Panc1 (cell line): ENCODE results near the gene SLC4A2. TPM values are rescaled to one million over a fixed set of nuclear protein-coding genes. Genes with fewer than 3 reads are reported as not detected.

Source experiments
- ATAC-seq: fragments of 200-7000 bp; cut with Tn5 transposase; 2 replicates; pipeline ENCODE4 v1.9.1; 2020; ENCODE audit warnings: mild to moderate bottlenecking, moderate library complexity
- BruUV-seq: library from RNA; stranded (reverse); fragments of 400-500 nt; replicated peaks from 2 replicates; lab custom pipeline; 2021; lab: Mats Ljungman, UMichigan
- CTCF ChIA-PET: fragments of 300-600 bp; sonication (Branson Sonifier 250); formaldehyde crosslinking; loops from one replicate; lab custom pipeline; 2022; ENCODE audit warnings: antibody characterized with exemption; lab: Charles Lee
- POLR2A ChIA-PET: fragments of 300-600 bp; sonication (Branson Sonifier 250); formaldehyde crosslinking; loops from one replicate; lab custom pipeline; 2022; ENCODE audit warnings: antibody characterized with exemption; lab: Charles Lee
- DNase-seq: peaks from one replicate; pipeline ENCODE4 v3.0.0-alpha.2; 2010; ENCODE audit warnings: low read depth, low spot score
- H3K27ac ChIP-seq: 2 replicates; pipeline ENCODE4 v1.5.1; 2011; ENCODE audit warnings: mild to moderate bottlenecking, low read length, inconsistent platforms
- H3K27me3 ChIP-seq: fragments of 200-500 bp; sonication (Bioruptor generic); 2 replicates; pipeline ENCODE4 v1.6.0; 2014; ENCODE audit warnings: low read length, inconsistent platforms; ENCODE audit not compliant: control insufficient read depth, insufficient read depth
- H3K36me3 ChIP-seq: fragments of 200-500 bp; sonication (Bioruptor generic); 2 replicates; pipeline ENCODE4 v1.5.1; 2014; ENCODE audit warnings: inconsistent platforms, mild to moderate bottlenecking, low read length, moderate library complexity; ENCODE audit not compliant: control insufficient read depth, insufficient read depth
- H3K4me1 ChIP-seq: 2 replicates; pipeline ENCODE4 v1.5.1; 2011; ENCODE audit warnings: inconsistent platforms, mild to moderate bottlenecking, low read length, moderate library complexity; ENCODE audit not compliant: control insufficient read depth, insufficient read depth
- H3K4me3 ChIP-seq, 2 experiments: 2 replicates each; pipeline ENCODE4 v1.5.1; 2011 to 2012; ENCODE audit warnings: low read depth in 2 of 2, low read length in 2 of 2, mild to moderate bottlenecking in 2 of 2, inconsistent platforms in 1 of 2, moderate library complexity in 1 of 2
- H3K9me3 ChIP-seq: fragments of 200-500 bp; sonication (Bioruptor generic); 2 replicates; pipeline ENCODE4 v1.5.1; 2014; ENCODE audit warnings: low read depth, mild to moderate bottlenecking, inconsistent platforms, low read length, moderate library complexity; ENCODE audit not compliant: control insufficient read depth, insufficient read depth
- CTCF ChIP-seq: fragments of 450-650 bp; IDR thresholded peaks from 2 replicates; pipeline ENCODE4 v1.5.1; 2017; ENCODE audit warnings: mild to moderate bottlenecking
- POLR2AphosphoS5 ChIP-seq: IDR thresholded peaks from 2 replicates; pipeline ENCODE4 v1.6.1; 2012; ENCODE audit warnings: mild to moderate bottlenecking, low read depth, low read length, moderate library complexity
- SIN3A ChIP-seq: IDR thresholded peaks from 2 replicates; pipeline ENCODE4 v1.6.1; 2012; ENCODE audit warnings: low read depth, mild to moderate bottlenecking, low read length, moderate library complexity, borderline replicate concordance; ENCODE audit not compliant: insufficient read depth
- TCF7L2 ChIP-seq: IDR thresholded peaks from 2 replicates; pipeline ENCODE4 v1.6.1; 2011; ENCODE audit warnings: mild to moderate bottlenecking, low read depth, low read length, inconsistent platforms
- in situ Hi-C: cut with HindIII; loops from 2 replicates; pipeline ENCODE4 v1.10.0; 2016; ENCODE audit warnings: low sequenced_read_pairs, low pct_unique_long_range_greater_than_20kb
- intact Hi-C: fragments of 100-400 bp; cut with micrococcal nuclease; formaldehyde crosslinking; loops from one replicate; pipeline ENCODE4 v1.10.0; 2022; ENCODE audit not compliant: unreplicated experiment
- total RNA-seq: library from RNA; stranded (reverse); gene quantifications from one replicate; pipeline ENCODE4 v1.2.1, GENCODE V29; 2021; ENCODE audit not compliant: unreplicated experiment
- TF ChIP-seq, protein P1 (sequence below), 2 experiments: IDR thresholded peaks; 2 replicates each; pipeline ENCODE4 v1.6.1; 2011 to 2012; ENCODE audit warnings: low read depth in 2 of 2, control low read depth in 1 of 2, low read length in 1 of 2, mild to moderate bottlenecking in 1 of 2, moderate library complexity in 1 of 2; ENCODE audit not compliant: insufficient read depth in 1 of 2

SLC4A2 gene
- total RNA-seq, 1 experiment from 2014 or later: 580 TPM

GRCh38 chr7:151051108-151051507 is 8.3 kb upstream of the SLC4A2 start:
- in situ Hi-C loops: no loop called here

GRCh38 chr7:151053096-151053495 is 6.3 kb upstream of the SLC4A2 start:
- no peak for DNase-seq
- TF ChIP-seq, protein P1, sequence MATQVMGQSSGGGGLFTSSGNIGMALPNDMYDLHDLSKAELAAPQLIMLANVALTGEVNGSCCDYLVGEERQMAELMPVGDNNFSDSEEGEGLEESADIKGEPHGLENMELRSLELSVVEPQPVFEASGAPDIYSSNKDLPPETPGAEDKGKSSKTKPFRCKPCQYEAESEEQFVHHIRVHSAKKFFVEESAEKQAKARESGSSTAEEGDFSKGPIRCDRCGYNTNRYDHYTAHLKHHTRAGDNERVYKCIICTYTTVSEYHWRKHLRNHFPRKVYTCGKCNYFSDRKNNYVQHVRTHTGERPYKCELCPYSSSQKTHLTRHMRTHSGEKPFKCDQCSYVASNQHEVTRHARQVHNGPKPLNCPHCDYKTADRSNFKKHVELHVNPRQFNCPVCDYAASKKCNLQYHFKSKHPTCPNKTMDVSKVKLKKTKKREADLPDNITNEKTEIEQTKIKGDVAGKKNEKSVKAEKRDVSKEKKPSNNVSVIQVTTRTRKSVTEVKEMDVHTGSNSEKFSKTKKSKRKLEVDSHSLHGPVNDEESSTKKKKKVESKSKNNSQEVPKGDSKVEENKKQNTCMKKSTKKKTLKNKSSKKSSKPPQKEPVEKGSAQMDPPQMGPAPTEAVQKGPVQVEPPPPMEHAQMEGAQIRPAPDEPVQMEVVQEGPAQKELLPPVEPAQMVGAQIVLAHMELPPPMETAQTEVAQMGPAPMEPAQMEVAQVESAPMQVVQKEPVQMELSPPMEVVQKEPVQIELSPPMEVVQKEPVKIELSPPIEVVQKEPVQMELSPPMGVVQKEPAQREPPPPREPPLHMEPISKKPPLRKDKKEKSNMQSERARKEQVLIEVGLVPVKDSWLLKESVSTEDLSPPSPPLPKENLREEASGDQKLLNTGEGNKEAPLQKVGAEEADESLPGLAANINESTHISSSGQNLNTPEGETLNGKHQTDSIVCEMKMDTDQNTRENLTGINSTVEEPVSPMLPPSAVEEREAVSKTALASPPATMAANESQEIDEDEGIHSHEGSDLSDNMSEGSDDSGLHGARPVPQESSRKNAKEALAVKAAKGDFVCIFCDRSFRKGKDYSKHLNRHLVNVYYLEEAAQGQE (IDR thresholded peaks at IDR 0.05; ENCODE audit: insufficient read depth in 1 of 2, low read depth in 2 of 2, low read length in 1 of 2): no peak
- no peaks in the 10 kb centered on the region; the same call in 1 of the 2 replicates for H3K36me3 ChIP-seq
- no peaks in the 10 kb centered on the region for H3K9me3 ChIP-seq
- no TSS peak for BruUV-seq
- ATAC-seq: no peak
- no peaks in the 10 kb centered on the region for H3K27me3 ChIP-seq
- intact Hi-C loops (no loop called here), in situ Hi-C loops (no loop called here)
- ChIA-PET POLR2A (no interaction called here), CTCF (no interaction called here)
- peaks cover 8% of the 10 kb centered on the region for H3K4me1 ChIP-seq
- no peak overlapping the region for H3K27ac ChIP-seq
- no peak overlapping the region for H3K4me3 ChIP-seq

More at GRCh38 chr7:151051108-151051507, 8.3 kb upstream of the SLC4A2 start:
- intact Hi-C loops: no loop called here
- DNase-seq: no peak
- no peaks in the 10 kb centered on the region for H3K36me3 ChIP-seq
- ATAC-seq: peak; percentile 68
- H3K9me3 ChIP-seq: no peaks in the 10 kb centered on the region
- 0 out of 2 replicates have a peak, but pooled peaks have one; percentile 45 for TF ChIP-seq SIN3A
- TF ChIP-seq CTCF: no peak
- TF ChIP-seq, protein P1 (IDR thresholded peaks at IDR 0.05; ENCODE audit: insufficient read depth in 1 of 2, low read depth in 2 of 2, low read length in 1 of 2): peak; percentile 90 to 97
- no peak for TF ChIP-seq POLR2AphosphoS5
- TF ChIP-seq TCF7L2: no peak
- no peaks in the 10 kb centered on the region for H3K27me3 ChIP-seq
- CTCF ChIA-PET: no interaction called here
- no peaks in the 10 kb centered on the region for H3K4me1 ChIP-seq
- POLR2A ChIA-PET: no interaction called here
- no peak overlapping the region for H3K27ac ChIP-seq
- BruUV-seq: no TSS peak
- no peak overlapping the region for H3K4me3 ChIP-seq
